Keratinocyte (primary cell): ENCODE measurements around the gene HUS1.
A peak's percentile ranks its signal among the peaks of the same experiment; 100 is the strongest.

Experiments used
- CTCF ChIP-seq, 3 experiments: IDR thresholded peaks in 1 of 3; conservative IDR thresholded peaks in 1 of 3; optimal IDR thresholded peaks in 1 of 3; 2 replicates in 2 of 3; 3 replicates in 1 of 3; pipeline versions ENCODE3 to v1.5.1; 2011; ENCODE audit warnings: low read length in 3 of 3, mild to moderate bottlenecking in 3 of 3, moderate library complexity in 2 of 3, control low read depth in 1 of 3, inconsistent platforms in 1 of 3; ENCODE audit not compliant: insufficient read depth in 2 of 3; ENCODE audit errors: extremely low read depth in 1 of 3
- EZH2 ChIP-seq: IDR thresholded peaks from one replicate; pipeline ENCODE4 v1.6.1; 2012; ENCODE audit warnings: inconsistent platforms, mild to moderate bottlenecking, low read length, moderate library complexity

GRCh38 chr7:47992446-47992845 lies 13.0 kb upstream of the HUS1 start:
- peak in 1 of 3 experiments; percentile 16 for TF ChIP-seq CTCF (optimal IDR thresholded peaks at IDR 0.05 in 1 of 3, IDR thresholded peaks at IDR 0.05 in 1 of 3, conservative IDR thresholded peaks at IDR 0.05 in 1 of 3; ENCODE audit: extremely low read depth in 1 of 3, insufficient read depth in 2 of 3, low read length in 3 of 3)
- no peak for TF ChIP-seq EZH2
